Measurements from ENCODE around the gene OR10C1. TPM values are rescaled to one million over a fixed set of nuclear protein-coding genes. Genes with fewer than 3 reads are reported as not detected.

The OR10C1 gene
- total and polyA plus RNA-seq, 10 of the 15 experiments (the other 5 are each of a cell fraction or from before 2014, with no cell fraction given), result not detected

- TF ChIP-seq, protein P1, sequence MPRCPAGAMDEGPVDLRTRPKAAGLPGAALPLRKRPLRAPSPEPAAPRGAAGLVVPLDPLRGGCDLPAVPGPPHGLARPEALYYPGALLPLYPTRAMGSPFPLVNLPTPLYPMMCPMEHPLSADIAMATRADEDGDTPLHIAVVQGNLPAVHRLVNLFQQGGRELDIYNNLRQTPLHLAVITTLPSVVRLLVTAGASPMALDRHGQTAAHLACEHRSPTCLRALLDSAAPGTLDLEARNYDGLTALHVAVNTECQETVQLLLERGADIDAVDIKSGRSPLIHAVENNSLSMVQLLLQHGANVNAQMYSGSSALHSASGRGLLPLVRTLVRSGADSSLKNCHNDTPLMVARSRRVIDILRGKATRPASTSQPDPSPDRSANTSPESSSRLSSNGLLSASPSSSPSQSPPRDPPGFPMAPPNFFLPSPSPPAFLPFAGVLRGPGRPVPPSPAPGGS (IDR thresholded peaks at IDR 0.05; ENCODE audit: borderline replicate concordance, insufficient read depth, low read depth, low read length, poor library complexity, severe bottlenecking), result no peak
- TF ChIP-seq PML (IDR thresholded peaks at IDR 0.05; ENCODE audit: low read length) (no peak), RCOR1 (conservative IDR thresholded peaks at IDR 0.05; ENCODE audit: low read depth, low read length) (no peak), KAT2A (conservative IDR thresholded peaks at IDR 0.05; ENCODE audit: control insufficient read depth, low read depth, low read length) (no peak)
- TF ChIP-seq, protein P2, sequence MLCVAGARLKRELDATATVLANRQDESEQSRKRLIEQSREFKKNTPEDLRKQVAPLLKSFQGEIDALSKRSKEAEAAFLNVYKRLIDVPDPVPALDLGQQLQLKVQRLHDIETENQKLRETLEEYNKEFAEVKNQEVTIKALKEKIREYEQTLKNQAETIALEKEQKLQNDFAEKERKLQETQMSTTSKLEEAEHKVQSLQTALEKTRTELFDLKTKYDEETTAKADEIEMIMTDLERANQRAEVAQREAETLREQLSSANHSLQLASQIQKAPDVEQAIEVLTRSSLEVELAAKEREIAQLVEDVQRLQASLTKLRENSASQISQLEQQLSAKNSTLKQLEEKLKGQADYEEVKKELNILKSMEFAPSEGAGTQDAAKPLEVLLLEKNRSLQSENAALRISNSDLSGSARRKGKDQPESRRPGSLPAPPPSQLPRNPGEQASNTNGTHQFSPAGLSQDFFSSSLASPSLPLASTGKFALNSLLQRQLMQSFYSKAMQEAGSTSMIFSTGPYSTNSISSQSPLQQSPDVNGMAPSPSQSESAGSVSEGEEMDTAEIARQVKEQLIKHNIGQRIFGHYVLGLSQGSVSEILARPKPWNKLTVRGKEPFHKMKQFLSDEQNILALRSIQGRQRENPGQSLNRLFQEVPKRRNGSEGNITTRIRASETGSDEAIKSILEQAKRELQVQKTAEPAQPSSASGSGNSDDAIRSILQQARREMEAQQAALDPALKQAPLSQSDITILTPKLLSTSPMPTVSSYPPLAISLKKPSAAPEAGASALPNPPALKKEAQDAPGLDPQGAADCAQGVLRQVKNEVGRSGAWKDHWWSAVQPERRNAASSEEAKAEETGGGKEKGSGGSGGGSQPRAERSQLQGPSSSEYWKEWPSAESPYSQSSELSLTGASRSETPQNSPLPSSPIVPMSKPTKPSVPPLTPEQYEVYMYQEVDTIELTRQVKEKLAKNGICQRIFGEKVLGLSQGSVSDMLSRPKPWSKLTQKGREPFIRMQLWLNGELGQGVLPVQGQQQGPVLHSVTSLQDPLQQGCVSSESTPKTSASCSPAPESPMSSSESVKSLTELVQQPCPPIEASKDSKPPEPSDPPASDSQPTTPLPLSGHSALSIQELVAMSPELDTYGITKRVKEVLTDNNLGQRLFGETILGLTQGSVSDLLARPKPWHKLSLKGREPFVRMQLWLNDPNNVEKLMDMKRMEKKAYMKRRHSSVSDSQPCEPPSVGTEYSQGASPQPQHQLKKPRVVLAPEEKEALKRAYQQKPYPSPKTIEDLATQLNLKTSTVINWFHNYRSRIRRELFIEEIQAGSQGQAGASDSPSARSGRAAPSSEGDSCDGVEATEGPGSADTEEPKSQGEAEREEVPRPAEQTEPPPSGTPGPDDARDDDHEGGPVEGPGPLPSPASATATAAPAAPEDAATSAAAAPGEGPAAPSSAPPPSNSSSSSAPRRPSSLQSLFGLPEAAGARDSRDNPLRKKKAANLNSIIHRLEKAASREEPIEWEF (IDR thresholded peaks at IDR 0.05; ENCODE audit: insufficient replicate concordance, low read depth, low read length), result no peak
These were observed at the start of gene OR10C1 (continued) for GRCh38 chr6:29439006-29439405.

GRCh38 chr6:29395331-29395730, 43.8 kb upstream of the OR10C1 start, which contains the start of gene OR12D2:
TSS of gene OR12D2 (plus strand) at chr6:29395631. CDS start at chr6:29396700, 1,069 bp downstream.
- ChIA-PET RAD21 (ENCODE audit: unreplicated experiment) (no interaction called here), SMC1A (ENCODE audit: uncharacterized antibody, unreplicated experiment) (no interaction called here), CTCF (no interaction called here), POLR2A (no interaction called here)
- no peak within 1 kb of the TSS for H3K27ac ChIP-seq (ENCODE audit: control insufficient read depth, insufficient read depth)
- H3K4me1 ChIP-seq (ENCODE audit: control insufficient read depth, insufficient read depth, low read length), result no peaks in the 10 kb centered on the region
- H4K20me1 ChIP-seq (ENCODE audit: control insufficient read depth, insufficient read depth), result no peaks in the 10 kb centered on the region
- ATAC-seq (no peak), FAIRE-seq (no peak), DNase-seq (ENCODE audit: low read depth, low spot score) (no peak)
- H3K79me2 ChIP-seq (ENCODE audit: control insufficient read depth, insufficient read depth, low read length), result no peaks in the 10 kb centered on the region
- no peaks in the 10 kb centered on the region for H3K9me3 ChIP-seq (replicated peaks; ENCODE audit: control insufficient read depth, insufficient read depth, low read length)
- no peaks in the 10 kb centered on the region for H3K27me3 ChIP-seq (replicated peaks in 1 of 2; ENCODE audit: control insufficient read depth in 2 of 2, insufficient read depth in 2 of 2, low read length in 1 of 2)
- no peak within 1 kb of the TSS for H3K9ac ChIP-seq (ENCODE audit: control insufficient read depth, insufficient read depth, low read length)
- no peaks in the 10 kb centered on the region for H3K36me3 ChIP-seq (ENCODE audit: control insufficient read depth in 2 of 2, insufficient read depth in 2 of 2, low read length in 1 of 2)
- intact Hi-C loops (cut with micrococcal nuclease; ENCODE audit: unreplicated experiment), result no loop called here
- no peak within 1 kb of the TSS for H3K4me2 ChIP-seq (ENCODE audit: control insufficient read depth, insufficient read depth)
- no TSS peak for BruUV-seq (replicated peaks)
- H2AFZ ChIP-seq (ENCODE audit: control insufficient read depth, low read depth, low read length), result no peak within 1 kb of the TSS
- in situ Hi-C loops (cut with MboI), result no loop called here
- no peak within 1 kb of the TSS for H3K4me3 ChIP-seq
- TF ChIP-seq BCL11A (IDR thresholded peaks at IDR 0.05; ENCODE audit: low read depth, low read length) (no peak), ATF3 (IDR thresholded peaks at IDR 0.05; ENCODE audit: borderline replicate concordance, extremely low read depth, low read depth, low read length) (no peak), NR2C2 (IDR thresholded peaks at IDR 0.05; ENCODE audit: borderline replicate concordance, control insufficient read depth, insufficient read length, low read depth) (no peak), SMAD5 (IDR thresholded peaks at IDR 0.05; ENCODE audit: low read depth) (no peak), NFYA (IDR thresholded peaks at IDR 0.05; ENCODE audit: borderline replicate concordance, low read depth, low read length) (no peak), STAT1 (conservative IDR thresholded peaks at IDR 0.05) (no peak)
- TF ChIP-seq, protein P3, sequence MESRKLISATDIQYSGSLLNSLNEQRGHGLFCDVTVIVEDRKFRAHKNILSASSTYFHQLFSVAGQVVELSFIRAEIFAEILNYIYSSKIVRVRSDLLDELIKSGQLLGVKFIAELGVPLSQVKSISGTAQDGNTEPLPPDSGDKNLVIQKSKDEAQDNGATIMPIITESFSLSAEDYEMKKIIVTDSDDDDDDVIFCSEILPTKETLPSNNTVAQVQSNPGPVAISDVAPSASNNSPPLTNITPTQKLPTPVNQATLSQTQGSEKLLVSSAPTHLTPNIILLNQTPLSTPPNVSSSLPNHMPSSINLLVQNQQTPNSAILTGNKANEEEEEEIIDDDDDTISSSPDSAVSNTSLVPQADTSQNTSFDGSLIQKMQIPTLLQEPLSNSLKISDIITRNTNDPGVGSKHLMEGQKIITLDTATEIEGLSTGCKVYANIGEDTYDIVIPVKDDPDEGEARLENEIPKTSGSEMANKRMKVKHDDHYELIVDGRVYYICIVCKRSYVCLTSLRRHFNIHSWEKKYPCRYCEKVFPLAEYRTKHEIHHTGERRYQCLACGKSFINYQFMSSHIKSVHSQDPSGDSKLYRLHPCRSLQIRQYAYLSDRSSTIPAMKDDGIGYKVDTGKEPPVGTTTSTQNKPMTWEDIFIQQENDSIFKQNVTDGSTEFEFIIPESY (IDR thresholded peaks at IDR 0.05), result no peak
- TF ChIP-seq, protein P4, sequence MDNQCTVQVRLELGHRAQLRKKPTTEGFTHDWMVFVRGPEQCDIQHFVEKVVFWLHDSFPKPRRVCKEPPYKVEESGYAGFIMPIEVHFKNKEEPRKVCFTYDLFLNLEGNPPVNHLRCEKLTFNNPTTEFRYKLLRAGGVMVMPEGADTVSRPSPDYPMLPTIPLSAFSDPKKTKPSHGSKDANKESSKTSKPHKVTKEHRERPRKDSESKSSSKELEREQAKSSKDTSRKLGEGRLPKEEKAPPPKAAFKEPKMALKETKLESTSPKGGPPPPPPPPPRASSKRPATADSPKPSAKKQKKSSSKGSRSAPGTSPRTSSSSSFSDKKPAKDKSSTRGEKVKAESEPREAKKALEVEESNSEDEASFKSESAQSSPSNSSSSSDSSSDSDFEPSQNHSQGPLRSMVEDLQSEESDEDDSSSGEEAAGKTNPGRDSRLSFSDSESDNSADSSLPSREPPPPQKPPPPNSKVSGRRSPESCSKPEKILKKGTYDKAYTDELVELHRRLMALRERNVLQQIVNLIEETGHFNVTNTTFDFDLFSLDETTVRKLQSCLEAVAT (IDR thresholded peaks at IDR 0.05), result no peak
